Mesendoderm (in vitro differentiated cells): Measurements from ENCODE around the gene MAP3K12.

ENCODE experiments used
- DNase-seq: peaks from one replicate; pipeline ENCODE4 v3.0.0; 2013
- H2AK5ac ChIP-seq: 2 replicates; pipeline ENCODE4 v1.6.1; 2013; ENCODE audit warnings: low read length, inconsistent platforms
- H2BK120ac ChIP-seq: 2 replicates; pipeline ENCODE4 v1.6.1; 2013; ENCODE audit warnings: low read depth, mild to moderate bottlenecking, low read length, moderate library complexity, mixed read lengths
- H2BK15ac ChIP-seq: replicated peaks from 2 replicates; pipeline ENCODE4 v1.6.1; 2013; ENCODE audit warnings: low read depth, mild to moderate bottlenecking, moderate library complexity
- H2BK5ac ChIP-seq: 2 replicates; pipeline ENCODE4 v1.6.1; 2013; ENCODE audit warnings: low read length, inconsistent platforms
- H3K18ac ChIP-seq: 2 replicates; pipeline ENCODE4 v1.6.1; 2013; ENCODE audit warnings: mild to moderate bottlenecking, low read length, mixed read lengths
- H3K23ac ChIP-seq: one replicate; pipeline ENCODE4 v1.6.1; 2013; ENCODE audit warnings: low read length
- H3K27ac ChIP-seq: 2 replicates; pipeline ENCODE4 v1.5.1; 2013; ENCODE audit warnings: low read depth, mild to moderate bottlenecking, inconsistent platforms, low read length, moderate library complexity
- H3K27me3 ChIP-seq: 2 replicates; pipeline ENCODE4 v1.6.1; 2013; ENCODE audit warnings: low read length, control low read depth, mild to moderate bottlenecking, inconsistent platforms; ENCODE audit not compliant: insufficient read depth, poor library complexity
- H3K36me3 ChIP-seq: 2 replicates; pipeline ENCODE4 v1.6.1; 2013; ENCODE audit warnings: low read length, inconsistent platforms; ENCODE audit not compliant: control insufficient read depth, insufficient read depth
- H3K4ac ChIP-seq: one replicate; pipeline ENCODE4 v1.6.1; 2013; ENCODE audit warnings: low read depth, mild to moderate bottlenecking, low read length, moderate library complexity
- H3K4me1 ChIP-seq: 2 replicates; pipeline ENCODE4 v1.6.1; 2013; ENCODE audit warnings: low read depth, low read length, inconsistent platforms; ENCODE audit not compliant: control insufficient read depth
- H3K4me2 ChIP-seq: 2 replicates; pipeline ENCODE4 v1.6.1; 2013; ENCODE audit warnings: low read length
- H3K4me3 ChIP-seq: 2 replicates; pipeline ENCODE4 v1.5.1; 2013; ENCODE audit warnings: mild to moderate bottlenecking, low read length
- H3K56ac ChIP-seq: one replicate; pipeline ENCODE4 v1.6.1; 2013; ENCODE audit warnings: low read length
- H3K79me1 ChIP-seq: 2 replicates; pipeline ENCODE4 v1.6.1; 2013; ENCODE audit warnings: low read length, inconsistent platforms
- H3K79me2 ChIP-seq: 2 replicates; pipeline ENCODE4 v1.6.1; 2013; ENCODE audit warnings: mild to moderate bottlenecking, low read length; ENCODE audit not compliant: control insufficient read depth, insufficient read depth
- H3K9ac ChIP-seq: 2 replicates; pipeline ENCODE4 v1.6.1; 2013; ENCODE audit warnings: low read length, inconsistent platforms
- H4K5ac ChIP-seq: one replicate; pipeline ENCODE4 v1.6.1; 2013; ENCODE audit warnings: low read length
- H4K8ac ChIP-seq: one replicate; pipeline ENCODE4 v1.6.1; 2013; ENCODE audit warnings: low read depth, mild to moderate bottlenecking, control low read depth, low read length, moderate library complexity
- WGBS: extraction: QIAGEN DNeasy Blood & Tissue Kit; methylation state at CpG from one replicate; pipeline ENCODE4 v1.1.7; 2013; ENCODE audit warnings: low lambda C conversion rate, missing lambda C conversion rate; ENCODE audit not compliant: insufficient coverage; ENCODE audit errors: extremely low coverage; 5-methylcytosine and 5-hydroxymethylcytosine counted together

MAP3K12 gene

GRCh38 chr12:53536962-53537361 is 37.7 kb upstream of the MAP3K12 start:
- Histone ChIP-seq H3K27ac (no peak overlapping the region), H3K9ac (no peak overlapping the region), H2AK5ac (no peak overlapping the region), H3K23ac (no peak overlapping the region), H3K79me2 (no peaks in the 10 kb centered on the region), H2BK5ac (no peak overlapping the region), H4K5ac (no peak overlapping the region), H3K18ac (no peak overlapping the region), H3K4me3 (no peak overlapping the region), H3K4me1 (no peaks in the 10 kb centered on the region), H3K4me2 (no peak overlapping the region), H3K36me3 (peaks cover 6% of the 10 kb centered on the region), H3K56ac (no peak overlapping the region), H3K79me1 (no peaks in the 10 kb centered on the region), H2BK120ac (no peak overlapping the region), H4K8ac (no peak overlapping the region), H3K4ac (no peak overlapping the region), H3K27me3 (no peaks in the 10 kb centered on the region), H2BK15ac (no peak overlapping the region)
- no peak for DNase-seq
- WGBS = no CpG with 5 or more reads among the region's 3 CpGs

- Histone ChIP-seq H3K36me3 (peaks cover 8% of the 10 kb centered on the region), H3K27me3 (no peaks in the 10 kb centered on the region)
- WGBS = no CpG with 5 or more reads among the region's 2 CpGs
Measured at GRCh38 chr12:53533471-53533870, 34.2 kb upstream of the MAP3K12 start.

GRCh38 chr12:53532524-53533445 is 33.5 kb upstream of the MAP3K12 start:
- Histone ChIP-seq H2AK5ac (no peak overlapping the region), H3K27me3 (no peaks in the 10 kb centered on the region), H4K5ac (no peak overlapping the region), H3K4me2 (no peak overlapping the region), H3K27ac (no peak overlapping the region), H3K56ac (no peak overlapping the region), H3K36me3 (peaks cover 8% of the 10 kb centered on the region), H2BK15ac (no peak overlapping the region), H3K4me1 (no peaks in the 10 kb centered on the region), H2BK5ac (no peak overlapping the region), H4K8ac (no peak overlapping the region), H3K9ac (no peak overlapping the region), H3K23ac (no peak overlapping the region), H3K18ac (no peak overlapping the region), H3K4ac (no peak overlapping the region), H3K79me2 (no peaks in the 10 kb centered on the region), H3K79me1 (no peaks in the 10 kb centered on the region), H2BK120ac (no peak overlapping the region), H3K4me3 (no peak overlapping the region)
- DNase-seq = no peak
- no CpG with 5 or more reads among the region's 7 CpGs for WGBS

More at GRCh38 chr12:53533471-53533870, 34.2 kb upstream of the MAP3K12 start:
- no peak overlapping the region for H2BK15ac ChIP-seq
- DNase-seq = no peak
- no peak overlapping the region for H3K4me3 ChIP-seq
- no peak overlapping the region for H3K56ac ChIP-seq
- no peak overlapping the region for H4K5ac ChIP-seq
- no peak overlapping the region for H2BK120ac ChIP-seq
- H3K4ac ChIP-seq = no peak overlapping the region
- no peak overlapping the region for H2AK5ac ChIP-seq
- no peaks in the 10 kb centered on the region for H3K79me2 ChIP-seq
- no peak overlapping the region for H4K8ac ChIP-seq
- H3K79me1 ChIP-seq = no peaks in the 10 kb centered on the region
- no peak overlapping the region for H3K23ac ChIP-seq
- H3K18ac ChIP-seq = no peak overlapping the region
- H3K4me1 ChIP-seq = no peaks in the 10 kb centered on the region
- H3K27ac ChIP-seq = no peak overlapping the region
- H3K9ac ChIP-seq = no peak overlapping the region
- H2BK5ac ChIP-seq = no peak overlapping the region
- no peak overlapping the region for H3K4me2 ChIP-seq

- Histone ChIP-seq H4K8ac (no peak overlapping the region), H3K27ac (no peak overlapping the region), H3K4ac (no peak overlapping the region), H2BK120ac (no peak overlapping the region), H3K9ac (no peak overlapping the region), H3K79me2 (no peaks in the 10 kb centered on the region), H2BK5ac (no peak overlapping the region), H3K23ac (no peak overlapping the region), H3K79me1 (no peaks in the 10 kb centered on the region), H3K4me1 (no peaks in the 10 kb centered on the region), H3K56ac (no peak overlapping the region), H3K4me2 (no peak overlapping the region), H2BK15ac (no peak overlapping the region), H3K4me3 (no peak overlapping the region), H2AK5ac (no peak overlapping the region), H3K18ac (no peak overlapping the region), H4K5ac (no peak overlapping the region), H3K36me3 (peaks cover 8% of the 10 kb centered on the region), H3K27me3 (no peaks in the 10 kb centered on the region)
- no CpG with 5 or more reads among the region's 3 CpGs for WGBS
- no peak for DNase-seq
Measured at GRCh38 chr12:53532021-53532420, 32.8 kb upstream of the MAP3K12 start.

- no peak overlapping the region for H2BK120ac ChIP-seq
- no peak overlapping the region for H2AK5ac ChIP-seq
- H2BK15ac ChIP-seq = no peak overlapping the region
- no peak overlapping the region for H3K18ac ChIP-seq
- no peaks in the 10 kb centered on the region for H3K4me1 ChIP-seq
- no peak overlapping the region for H3K4ac ChIP-seq
- H3K79me2 ChIP-seq = no peaks in the 10 kb centered on the region
- H3K9ac ChIP-seq = no peak overlapping the region
- no peak overlapping the region for H3K23ac ChIP-seq
- H4K8ac ChIP-seq = no peak overlapping the region
- H2BK5ac ChIP-seq = no peak overlapping the region
- H3K4me2 ChIP-seq = no peak overlapping the region
- H3K36me3 ChIP-seq = peaks cover 8% of the 10 kb centered on the region
- no peak overlapping the region for H3K27ac ChIP-seq
- H3K27me3 ChIP-seq = no peaks in the 10 kb centered on the region
- no peaks in the 10 kb centered on the region for H3K79me1 ChIP-seq
- no peak overlapping the region for H4K5ac ChIP-seq
- DNase-seq = no peak
- no CpG with 5 or more reads among the region's 4 CpGs for WGBS
- H3K4me3 ChIP-seq = no peak overlapping the region
- no peak overlapping the region for H3K56ac ChIP-seq
Measured at GRCh38 chr12:53530920-53531319, 31.7 kb upstream of the MAP3K12 start.
